Activated B cell treated with CpG ODN at 0.5 μM for 24 hours (primary cell): ENCODE measurements around the gene KHDC1L. TPM values are rescaled to one million over a fixed set of nuclear protein-coding genes. Genes with fewer than 3 reads are reported as not detected.

Experiments used
- ATAC-seq: fragments of 200-7000 bp; cut with Tn5 transposase; one replicate; pipeline ENCODE4 v1.10.0; 2021; ENCODE audit warnings: low read depth, mild to moderate bottlenecking, moderate library complexity
- CTCF ChIA-PET: fragments of 350-600 bp; sonication (Branson Sonifier 250); formaldehyde crosslinking; loops from one replicate; lab custom pipeline; 2021; ENCODE audit warnings: antibody characterized with exemption; lab: Charles Lee
- POLR2A ChIA-PET: fragments of 350-600 bp; sonication (Branson Sonifier 250); formaldehyde crosslinking; loops from one replicate; lab custom pipeline; 2021; ENCODE audit warnings: antibody characterized with exemption; lab: Charles Lee
- DNase-seq: peaks from one replicate; pipeline ENCODE4 v3.0.0; 2022
- H3K27ac Mint-ChIP-seq: one replicate; pipeline ENCODE4 v1.8.0; 2020; ENCODE audit warnings: mixed read lengths
- H3K27me3 Mint-ChIP-seq: one replicate; pipeline ENCODE4 v1.8.0; 2021; ENCODE audit warnings: mixed read lengths
- H3K36me3 Mint-ChIP-seq: one replicate; pipeline ENCODE4 v1.8.0; 2021; ENCODE audit warnings: low read depth, mixed read lengths
- H3K4me1 Mint-ChIP-seq: one replicate; pipeline ENCODE4 v1.8.0; 2021; ENCODE audit warnings: mixed read lengths
- H3K4me3 Mint-ChIP-seq: one replicate; pipeline ENCODE4 v1.8.0; 2020; ENCODE audit warnings: mild to moderate bottlenecking, mixed read lengths
- H3K9me3 Mint-ChIP-seq: one replicate; pipeline ENCODE4 v1.8.0; 2020; ENCODE audit warnings: mixed read lengths
- intact Hi-C: fragments of 100-400 bp; cut with micrococcal nuclease; formaldehyde crosslinking; loops from one replicate; pipeline ENCODE4 v1.15.1; 2024
- total RNA-seq: library from RNA; stranded (reverse); gene quantifications from 2 replicates; pipeline ENCODE4 v1.2.3, GENCODE V29; 2022
- TF ChIP-seq, protein P1 (sequence below): fragments of 200-600 bp; IDR thresholded peaks from one replicate; pipeline ENCODE4 v1.8.0; 2022; ENCODE audit warnings: antibody characterized with exemption, mild to moderate bottlenecking

Gene KHDC1L
- total RNA-seq, 1 donor from 2014 or later: not detected

GRCh38 chr6:73231986-73232391 lies 6.7 kb upstream of the KHDC1L start:
- H3K4me1 Mint-ChIP-seq: peaks cover 6% of the 10 kb centered on the region
- no peak overlapping the region for H3K27ac Mint-ChIP-seq
- DNase-seq: no peak
- peaks cover 1% of the 10 kb centered on the region for H3K27me3 Mint-ChIP-seq
- TF ChIP-seq, protein P1, sequence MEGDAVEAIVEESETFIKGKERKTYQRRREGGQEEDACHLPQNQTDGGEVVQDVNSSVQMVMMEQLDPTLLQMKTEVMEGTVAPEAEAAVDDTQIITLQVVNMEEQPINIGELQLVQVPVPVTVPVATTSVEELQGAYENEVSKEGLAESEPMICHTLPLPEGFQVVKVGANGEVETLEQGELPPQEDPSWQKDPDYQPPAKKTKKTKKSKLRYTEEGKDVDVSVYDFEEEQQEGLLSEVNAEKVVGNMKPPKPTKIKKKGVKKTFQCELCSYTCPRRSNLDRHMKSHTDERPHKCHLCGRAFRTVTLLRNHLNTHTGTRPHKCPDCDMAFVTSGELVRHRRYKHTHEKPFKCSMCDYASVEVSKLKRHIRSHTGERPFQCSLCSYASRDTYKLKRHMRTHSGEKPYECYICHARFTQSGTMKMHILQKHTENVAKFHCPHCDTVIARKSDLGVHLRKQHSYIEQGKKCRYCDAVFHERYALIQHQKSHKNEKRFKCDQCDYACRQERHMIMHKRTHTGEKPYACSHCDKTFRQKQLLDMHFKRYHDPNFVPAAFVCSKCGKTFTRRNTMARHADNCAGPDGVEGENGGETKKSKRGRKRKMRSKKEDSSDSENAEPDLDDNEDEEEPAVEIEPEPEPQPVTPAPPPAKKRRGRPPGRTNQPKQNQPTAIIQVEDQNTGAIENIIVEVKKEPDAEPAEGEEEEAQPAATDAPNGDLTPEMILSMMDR: no peak
- intact Hi-C loops: no loop called here
- no peaks in the 10 kb centered on the region for H3K36me3 Mint-ChIP-seq
- CTCF ChIA-PET: no interaction called here
- H3K9me3 Mint-ChIP-seq: no peaks in the 10 kb centered on the region
- no peak overlapping the region for H3K4me3 Mint-ChIP-seq
- ATAC-seq: peak; percentile 66
- POLR2A ChIA-PET: no interaction called here

DNA sequence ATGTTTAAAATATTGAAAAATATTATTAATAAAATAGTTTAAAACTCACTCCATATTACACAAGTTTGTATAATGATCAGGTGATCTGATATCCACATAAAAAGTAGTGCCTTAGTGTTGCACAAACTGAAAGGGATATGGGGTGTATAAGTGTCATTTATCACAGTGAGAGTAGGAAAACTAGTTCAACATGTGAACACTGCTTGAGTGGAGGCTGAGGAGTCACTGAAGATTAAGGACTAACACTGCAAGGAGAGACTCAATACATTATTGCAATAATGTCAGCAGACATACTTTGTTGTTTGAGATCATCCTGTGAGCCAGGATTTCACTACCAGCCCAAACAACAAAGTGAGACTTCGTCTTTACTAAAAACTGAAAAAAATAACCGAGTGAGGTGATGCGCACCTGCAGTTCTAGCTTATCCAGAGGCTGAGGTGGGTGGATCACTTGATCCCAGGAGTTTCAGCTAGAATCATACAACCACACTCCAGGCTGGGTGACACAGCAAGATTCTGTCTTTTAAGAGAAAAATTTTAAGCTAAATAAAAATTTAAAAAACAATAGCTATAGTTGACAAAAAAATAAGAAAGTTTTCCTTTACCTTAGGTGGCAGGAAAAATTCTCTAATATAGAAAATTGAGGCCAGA lies 2.4 kb upstream of the KHDC1L start:
- Mint-ChIP-seq H3K27me3 (peaks cover 1% of the 10 kb centered on the region), H3K9me3 (no peaks in the 10 kb centered on the region), H3K4me1 (peaks cover 6% of the 10 kb centered on the region), H3K4me3 (no peak overlapping the region), H3K27ac (no peak overlapping the region), H3K36me3 (no peaks in the 10 kb centered on the region)
- ChIA-PET CTCF (no interaction called here), POLR2A (interaction anchor here (0.6 to 0.7 kb wide), 2 partner anchors 605 to 1083 kb away, joined by 4 read pairs; no protein-coding TSS in a partner anchor)
- TF ChIP-seq, protein P1: no peak
- intact Hi-C loops: no loop called here
- no peak for ATAC-seq
- no peak for DNase-seq

- ATAC-seq (no peak), DNase-seq (no peak)
- Mint-ChIP-seq H3K36me3 (no peaks in the 10 kb centered on the region), H3K4me3 (no peak overlapping the region), H3K27ac (no peak overlapping the region), H3K27me3 (peaks cover 1% of the 10 kb centered on the region), H3K4me1 (no peaks in the 10 kb centered on the region), H3K9me3 (peaks cover 5% of the 10 kb centered on the region)
- ChIA-PET CTCF (no interaction called here), POLR2A (no interaction called here)
- TF ChIP-seq, protein P1: no peak
- intact Hi-C loops: no loop called here
These were observed 8.4 kb downstream of the KHDC1L start for GRCh38 chr6:73216859-73217258.

GRCh38 chr6:73209117-73209516 lies 16.2 kb downstream of the KHDC1L start:
- TF ChIP-seq, protein P1: no peak
- H3K4me1 Mint-ChIP-seq: no peaks in the 10 kb centered on the region
- ATAC-seq: no peak
- no peaks in the 10 kb centered on the region for H3K27me3 Mint-ChIP-seq
- intact Hi-C loops: no loop called here
- DNase-seq: no peak
- ChIA-PET CTCF (no interaction called here), POLR2A (no interaction called here)
- no peak overlapping the region for H3K27ac Mint-ChIP-seq
- no peak overlapping the region for H3K4me3 Mint-ChIP-seq
- no peaks in the 10 kb centered on the region for H3K36me3 Mint-ChIP-seq
- H3K9me3 Mint-ChIP-seq: no peaks in the 10 kb centered on the region

DNA sequence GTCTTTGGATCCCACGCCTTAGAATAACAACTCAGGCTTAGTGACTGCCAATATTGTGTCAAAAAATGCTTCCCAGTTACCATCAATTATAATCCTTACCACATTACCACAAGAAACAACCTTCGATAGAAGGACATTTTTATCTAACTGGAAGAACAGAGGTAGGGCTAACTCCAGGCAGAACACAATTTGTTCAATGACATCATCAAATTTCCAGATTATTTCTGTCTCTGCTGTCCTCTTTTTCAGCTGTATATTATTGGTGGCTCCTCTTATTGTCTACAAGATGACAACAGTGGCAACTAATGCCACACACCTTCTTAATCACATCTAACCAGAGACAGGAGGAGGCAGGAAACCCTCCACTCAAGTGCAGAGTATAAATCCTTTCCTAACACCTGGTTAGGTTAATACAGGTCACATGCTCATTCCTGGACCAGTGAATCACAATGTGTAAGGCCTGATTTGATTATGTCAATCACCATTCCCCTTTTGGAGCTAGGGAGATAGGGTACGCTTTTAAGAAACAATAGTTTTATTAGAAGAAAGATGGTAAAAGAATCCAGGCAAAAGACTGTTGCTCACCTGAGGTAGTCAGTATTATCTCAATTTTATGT lies 18.0 kb downstream of the KHDC1L start:
- POLR2A ChIA-PET: no interaction called here

More for the DNA sequence above, 18.0 kb downstream of the KHDC1L start:
- intact Hi-C loops: no loop called here
- Mint-ChIP-seq H3K4me3 (no peak overlapping the region), H3K4me1 (no peaks in the 10 kb centered on the region), H3K36me3 (no peaks in the 10 kb centered on the region), H3K27ac (no peak overlapping the region), H3K27me3 (no peaks in the 10 kb centered on the region), H3K9me3 (no peaks in the 10 kb centered on the region)
- no peak for ATAC-seq
- CTCF ChIA-PET: no interaction called here
- TF ChIP-seq, protein P1: no peak
- no peak for DNase-seq
